GM23338 (cell line): ENCODE results near the gene SLC39A11. TPM values are rescaled to one million over a fixed set of nuclear protein-coding genes. Genes with fewer than 3 reads are reported as not detected.

Source experiments
- ATAC-seq: fragments of 200-7000 bp; cut with Tn5 transposase; 3 replicates; pipeline ENCODE4 v1.9.1; 2020
- DNase-seq: peaks from one replicate; pipeline ENCODE4 v3.0.0-alpha.2; 2015; ENCODE audit warnings: low spot score
- H2AFZ ChIP-seq: fragments of 200-600 bp; sonication (generic); 2 replicates; pipeline ENCODE4 v1.8.0; 2016; ENCODE audit warnings: antibody characterized with exemption, mild to moderate bottlenecking, moderate library complexity
- H3F3A ChIP-seq: fragments of 200-600 bp; sonication (generic); replicated peaks from 2 replicates; pipeline ENCODE4 v1.8.0; 2017; ENCODE audit warnings: antibody characterized with exemption, mixed run types, low read depth
- H3K27ac ChIP-seq: fragments of 200-600 bp; sonication (generic); 2 replicates; pipeline ENCODE4 v1.6.1; 2016; ENCODE audit warnings: low read depth
- H3K27me3 ChIP-seq: fragments of 200-600 bp; sonication (generic); 2 replicates; pipeline ENCODE4 v1.8.0; 2016; ENCODE audit warnings: mild to moderate bottlenecking, mixed run types, moderate library complexity; ENCODE audit not compliant: insufficient read depth
- H3K36me3 ChIP-seq: fragments of 200-600 bp; sonication (generic); 2 replicates; pipeline ENCODE4 v1.8.0; 2016; ENCODE audit warnings: mild to moderate bottlenecking; ENCODE audit not compliant: insufficient read depth
- H3K4me1 ChIP-seq: fragments of 200-600 bp; sonication (generic); 2 replicates; pipeline ENCODE4 v1.8.0; 2016; ENCODE audit warnings: mild to moderate bottlenecking, moderate library complexity; ENCODE audit not compliant: insufficient read depth
- H3K4me2 ChIP-seq: fragments of 200-600 bp; sonication (generic); 2 replicates; pipeline ENCODE4 v1.7.1; 2017; ENCODE audit warnings: mixed run types
- H3K4me3 ChIP-seq: fragments of 200-600 bp; sonication (generic); 2 replicates; pipeline ENCODE4 v1.6.1; 2016; ENCODE audit warnings: mixed run types
- H3K79me2 ChIP-seq: fragments of 200-600 bp; sonication (generic); replicated peaks from 2 replicates; pipeline ENCODE4 v1.8.0; 2017; ENCODE audit warnings: mild to moderate bottlenecking; ENCODE audit not compliant: insufficient read depth
- H3K9me2 ChIP-seq: fragments of 200-600 bp; sonication (generic); 2 replicates; pipeline ENCODE4 v1.8.0; 2017; ENCODE audit not compliant: insufficient read depth
- H4K20me1 ChIP-seq: fragments of 200-600 bp; sonication (generic); replicated peaks from 2 replicates; pipeline ENCODE4 v1.8.0; 2017; ENCODE audit warnings: mild to moderate bottlenecking; ENCODE audit not compliant: insufficient read depth
- H3K27ac Mint-ChIP-seq: 2 replicates; pipeline ENCODE4 v1.8.0; 2020; ENCODE audit warnings: inconsistent platforms, mild to moderate bottlenecking, moderate library complexity, mixed read lengths
- H3K27me3 Mint-ChIP-seq: 3 replicates; pipeline ENCODE4 v1.8.0; 2022; ENCODE audit warnings: low read depth, mild to moderate bottlenecking, moderate library complexity, mixed read lengths, inconsistent platforms; ENCODE audit not compliant: insufficient read depth, poor library complexity
- H3K36me3 Mint-ChIP-seq: 3 replicates; pipeline ENCODE4 v1.8.0; 2021; ENCODE audit warnings: low read depth, mild to moderate bottlenecking, inconsistent platforms, moderate library complexity, mixed read lengths
- H3K4me1 Mint-ChIP-seq: 3 replicates; pipeline ENCODE4 v1.8.0; 2020; ENCODE audit warnings: mild to moderate bottlenecking, inconsistent platforms, mixed read lengths
- H3K4me3 Mint-ChIP-seq: 3 replicates; pipeline ENCODE4 v1.8.0; 2021; ENCODE audit warnings: moderate library complexity, mild to moderate bottlenecking, inconsistent platforms, mixed read lengths
- H3K9me3 Mint-ChIP-seq: 3 replicates; pipeline ENCODE4 v1.8.0; 2020; ENCODE audit warnings: moderate library complexity, mild to moderate bottlenecking, inconsistent platforms, mixed read lengths
- EZH2 ChIP-seq: fragments of 200-600 bp; sonication (generic); IDR thresholded peaks from one replicate; pipeline ENCODE4 v1.8.0; 2017; ENCODE audit warnings: antibody characterized with exemption, mild to moderate bottlenecking, low read depth; ENCODE audit not compliant: unreplicated experiment
- EZH2phosphoT487 ChIP-seq: fragments of 200-600 bp; sonication (generic); IDR thresholded peaks from one replicate; pipeline ENCODE4 v1.8.1; 2018; ENCODE audit warnings: antibody characterized with exemption; ENCODE audit not compliant: unreplicated experiment
- JUNB ChIP-seq: IDR thresholded peaks from one replicate; pipeline ENCODE4 v1.6.1; 2016; ENCODE audit warnings: antibody characterized with exemption; ENCODE audit not compliant: unreplicated experiment
- NANOG ChIP-seq: IDR thresholded peaks from 2 replicates; pipeline ENCODE4 v1.6.1; 2016; ENCODE audit warnings: antibody characterized with exemption, borderline replicate concordance
- STAT1 ChIP-seq: IDR thresholded peaks from one replicate; pipeline ENCODE4 v1.6.1; 2016; ENCODE audit warnings: antibody characterized with exemption; ENCODE audit not compliant: unreplicated experiment
- ZNF114 ChIP-seq: fragments of 250-450 bp; sonication (Bioruptor Pico); IDR thresholded peaks from 2 replicates; pipeline ENCODE4 v1.5.0; 2020; ENCODE audit warnings: mild to moderate bottlenecking, moderate library complexity
- ZNF331 ChIP-seq: fragments of 250-450 bp; sonication (Bioruptor Pico); IDR thresholded peaks from 2 replicates; pipeline ENCODE4 v1.5.0; 2020; ENCODE audit warnings: low read depth, mild to moderate bottlenecking, moderate library complexity
- polyA plus RNA-seq: library from polyadenylated mRNA; unstranded; fragments of >200 nt; fragmentation: Nextera tagmentation; extraction: Ambion mirVana; gene quantifications from 2 replicates; pipeline ENCODE4 v1.2.1, GENCODE V29; 2016
- total RNA-seq: library from RNA; depleted of rRNA; stranded (reverse); fragments of >200 nt; shearing (Covaris generic); gene quantifications from 2 replicates; pipeline ENCODE4 v1.2.3, GENCODE V29; 2014
- TF ChIP-seq, protein P1 (sequence below), 2 experiments: fragments of 200-600 bp in 1 of 2; sonication (generic) in 1 of 2; conservative IDR thresholded peaks; 2 replicates each; pipeline versions ENCODE4 v1.5.1 to v1.6.1; 2016 to 2017; ENCODE audit warnings: antibody characterized with exemption in 2 of 2, low read depth in 2 of 2, mild to moderate bottlenecking in 2 of 2, moderate library complexity in 1 of 2
- TF ChIP-seq, protein P2 (sequence below): IDR thresholded peaks from one replicate; pipeline ENCODE4 v1.6.1; 2018; ENCODE audit warnings: antibody characterized with exemption; ENCODE audit not compliant: unreplicated experiment

Gene SLC39A11
- total and polyA plus RNA-seq, 2 experiments from 2014 or later, result 10.8 to 18.1 TPM

DNA sequence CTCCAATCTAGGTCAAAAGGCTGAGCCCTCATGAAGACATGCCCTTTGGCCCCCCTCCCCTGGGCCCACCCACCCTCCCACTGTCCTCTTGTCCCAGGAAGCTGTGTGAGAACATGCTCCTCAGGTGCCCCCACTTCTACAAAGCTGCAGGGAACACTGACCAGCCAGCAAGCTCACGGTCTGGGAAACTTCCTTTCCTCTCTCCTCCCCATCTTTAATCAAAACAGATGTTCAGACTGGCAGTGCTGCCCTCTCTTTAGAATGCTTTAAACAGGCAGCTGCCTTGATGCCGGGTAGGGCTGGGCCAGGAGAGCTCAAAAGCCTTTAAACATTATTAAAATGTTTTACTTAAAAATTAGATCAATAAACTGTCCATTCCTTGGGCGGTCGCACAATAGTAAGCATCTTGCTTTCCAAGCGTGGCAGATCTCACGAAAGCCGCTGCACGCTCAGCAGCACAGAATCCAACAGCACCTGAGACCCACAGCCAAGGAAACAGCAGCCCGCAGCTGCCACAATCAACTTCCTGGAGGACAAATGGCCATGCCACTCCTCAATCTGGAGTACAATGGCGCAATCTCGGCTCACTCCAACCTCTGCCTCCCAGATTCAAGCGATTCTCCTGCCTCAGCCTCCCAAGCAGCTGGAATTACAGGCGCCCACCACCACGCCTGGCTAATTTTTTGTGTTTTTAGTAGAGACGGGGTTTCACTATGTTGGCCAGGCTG is 399.2 kb downstream of the SLC39A11 start:
- Histone ChIP-seq H3K36me3 (no peaks in the 10 kb centered on the region), H3K27ac (no peak overlapping the region), H3K4me1 (no peaks in the 10 kb centered on the region), H3K27me3 (no peaks in the 10 kb centered on the region), H2AFZ (no peak overlapping the region), H4K20me1 (no peaks in the 10 kb centered on the region), H3F3A (no peaks in the 10 kb centered on the region), H3K79me2 (no peaks in the 10 kb centered on the region), H3K4me3 (no peak overlapping the region), H3K9me2 (no peaks in the 10 kb centered on the region), H3K4me2 (no peak overlapping the region)
- ATAC-seq (no peak), DNase-seq (no peak)
- Mint-ChIP-seq H3K27ac (no peak overlapping the region), H3K4me3 (no peak overlapping the region), H3K36me3 (no peaks in the 10 kb centered on the region; the same call in 2 of the 3 replicates), H3K27me3 (no peaks in the 10 kb centered on the region), H3K4me1 (no peaks in the 10 kb centered on the region), H3K9me3 (no peaks in the 10 kb centered on the region)
- TF ChIP-seq, protein P1, sequence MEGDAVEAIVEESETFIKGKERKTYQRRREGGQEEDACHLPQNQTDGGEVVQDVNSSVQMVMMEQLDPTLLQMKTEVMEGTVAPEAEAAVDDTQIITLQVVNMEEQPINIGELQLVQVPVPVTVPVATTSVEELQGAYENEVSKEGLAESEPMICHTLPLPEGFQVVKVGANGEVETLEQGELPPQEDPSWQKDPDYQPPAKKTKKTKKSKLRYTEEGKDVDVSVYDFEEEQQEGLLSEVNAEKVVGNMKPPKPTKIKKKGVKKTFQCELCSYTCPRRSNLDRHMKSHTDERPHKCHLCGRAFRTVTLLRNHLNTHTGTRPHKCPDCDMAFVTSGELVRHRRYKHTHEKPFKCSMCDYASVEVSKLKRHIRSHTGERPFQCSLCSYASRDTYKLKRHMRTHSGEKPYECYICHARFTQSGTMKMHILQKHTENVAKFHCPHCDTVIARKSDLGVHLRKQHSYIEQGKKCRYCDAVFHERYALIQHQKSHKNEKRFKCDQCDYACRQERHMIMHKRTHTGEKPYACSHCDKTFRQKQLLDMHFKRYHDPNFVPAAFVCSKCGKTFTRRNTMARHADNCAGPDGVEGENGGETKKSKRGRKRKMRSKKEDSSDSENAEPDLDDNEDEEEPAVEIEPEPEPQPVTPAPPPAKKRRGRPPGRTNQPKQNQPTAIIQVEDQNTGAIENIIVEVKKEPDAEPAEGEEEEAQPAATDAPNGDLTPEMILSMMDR (conservative IDR thresholded peaks at IDR 0.05; ENCODE audit: low read depth in 2 of 2), result no peak
- TF ChIP-seq NANOG, result no peak
- TF ChIP-seq ZNF114 (CRISPR knock-in tag), result no peak
- TF ChIP-seq EZH2phosphoT487, result no peak
- no peak for TF ChIP-seq STAT1
- TF ChIP-seq EZH2, result no peak
- TF ChIP-seq, protein P2, sequence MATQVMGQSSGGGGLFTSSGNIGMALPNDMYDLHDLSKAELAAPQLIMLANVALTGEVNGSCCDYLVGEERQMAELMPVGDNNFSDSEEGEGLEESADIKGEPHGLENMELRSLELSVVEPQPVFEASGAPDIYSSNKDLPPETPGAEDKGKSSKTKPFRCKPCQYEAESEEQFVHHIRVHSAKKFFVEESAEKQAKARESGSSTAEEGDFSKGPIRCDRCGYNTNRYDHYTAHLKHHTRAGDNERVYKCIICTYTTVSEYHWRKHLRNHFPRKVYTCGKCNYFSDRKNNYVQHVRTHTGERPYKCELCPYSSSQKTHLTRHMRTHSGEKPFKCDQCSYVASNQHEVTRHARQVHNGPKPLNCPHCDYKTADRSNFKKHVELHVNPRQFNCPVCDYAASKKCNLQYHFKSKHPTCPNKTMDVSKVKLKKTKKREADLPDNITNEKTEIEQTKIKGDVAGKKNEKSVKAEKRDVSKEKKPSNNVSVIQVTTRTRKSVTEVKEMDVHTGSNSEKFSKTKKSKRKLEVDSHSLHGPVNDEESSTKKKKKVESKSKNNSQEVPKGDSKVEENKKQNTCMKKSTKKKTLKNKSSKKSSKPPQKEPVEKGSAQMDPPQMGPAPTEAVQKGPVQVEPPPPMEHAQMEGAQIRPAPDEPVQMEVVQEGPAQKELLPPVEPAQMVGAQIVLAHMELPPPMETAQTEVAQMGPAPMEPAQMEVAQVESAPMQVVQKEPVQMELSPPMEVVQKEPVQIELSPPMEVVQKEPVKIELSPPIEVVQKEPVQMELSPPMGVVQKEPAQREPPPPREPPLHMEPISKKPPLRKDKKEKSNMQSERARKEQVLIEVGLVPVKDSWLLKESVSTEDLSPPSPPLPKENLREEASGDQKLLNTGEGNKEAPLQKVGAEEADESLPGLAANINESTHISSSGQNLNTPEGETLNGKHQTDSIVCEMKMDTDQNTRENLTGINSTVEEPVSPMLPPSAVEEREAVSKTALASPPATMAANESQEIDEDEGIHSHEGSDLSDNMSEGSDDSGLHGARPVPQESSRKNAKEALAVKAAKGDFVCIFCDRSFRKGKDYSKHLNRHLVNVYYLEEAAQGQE, result no peak
- no peak for TF ChIP-seq ZNF331 (CRISPR knock-in tag)

DNA sequence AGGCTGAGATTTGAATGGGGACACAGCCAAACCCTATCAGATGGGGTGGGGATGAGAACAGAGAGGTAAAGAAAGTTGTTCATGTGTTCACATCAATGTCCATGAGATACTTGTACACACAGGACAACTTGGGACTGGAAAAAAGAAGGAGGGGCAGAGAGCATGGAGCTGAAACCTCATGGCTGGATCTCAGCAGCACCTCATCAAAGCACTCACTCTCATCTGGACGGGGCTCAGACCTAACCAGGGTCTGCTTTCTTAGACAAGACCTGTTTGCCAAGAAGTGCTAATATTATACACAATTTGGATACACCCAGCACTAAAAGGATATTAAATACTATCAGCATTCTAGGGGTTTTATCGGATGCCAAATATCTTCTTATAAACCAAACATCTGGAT is 399.8 kb downstream of the SLC39A11 start:
- Mint-ChIP-seq H3K4me1 (no peaks in the 10 kb centered on the region), H3K27me3 (no peaks in the 10 kb centered on the region), H3K4me3 (no peak overlapping the region), H3K27ac (no peak overlapping the region), H3K36me3 (no peaks in the 10 kb centered on the region; the same call in 2 of the 3 replicates), H3K9me3 (no peaks in the 10 kb centered on the region)
- Histone ChIP-seq H3K27me3 (no peaks in the 10 kb centered on the region), H3K79me2 (no peaks in the 10 kb centered on the region), H2AFZ (no peak overlapping the region), H3F3A (no peaks in the 10 kb centered on the region), H3K9me2 (no peaks in the 10 kb centered on the region), H3K4me1 (no peaks in the 10 kb centered on the region), H4K20me1 (no peaks in the 10 kb centered on the region), H3K4me3 (no peak overlapping the region), H3K4me2 (no peak overlapping the region), H3K27ac (no peak overlapping the region), H3K36me3 (no peaks in the 10 kb centered on the region)
- TF ChIP-seq JUNB, result no peak
- DNase-seq (no peak), ATAC-seq (no peak)
